ENCODE results near the gene FAM227A.

FAM227A gene

GRCh38 chr22:38578505-38578904 is 77.7 kb downstream of the FAM227A start:
- no peak overlapping the region for H3K18ac ChIP-seq (ENCODE audit: low read depth in 1 of 2, low read length in 2 of 2)
- WGBS: 90% methylated on average over 5 of the region's 5 CpGs
- no peak overlapping the region for H3K4me2 ChIP-seq (ENCODE audit: low read length, poor library complexity, severe bottlenecking)
- no peaks in the 10 kb centered on the region for H3K27me3 ChIP-seq (ENCODE audit: control insufficient read depth in 1 of 2, insufficient read depth in 1 of 2, low read length in 2 of 2)
- H3K9me3 ChIP-seq (ENCODE audit: control insufficient read depth, low read length): no peaks in the 10 kb centered on the region
- H2BK15ac ChIP-seq (ENCODE audit: low read depth, poor library complexity, severe bottlenecking): no peak overlapping the region
- H3K23ac ChIP-seq (ENCODE audit: low read length in 2 of 2): no peak overlapping the region
- no peak overlapping the region for H2AFZ ChIP-seq (ENCODE audit: low read depth, low read length)
- no peak overlapping the region for H2BK120ac ChIP-seq (ENCODE audit: low read depth, low read length)
- no peaks in the 10 kb centered on the region for H3K4me1 ChIP-seq (ENCODE audit: control insufficient read depth, insufficient read depth, low read depth, low read length)
- no peak overlapping the region for H4K91ac ChIP-seq (ENCODE audit: low read length)
- H3K4me3 ChIP-seq (ENCODE audit: insufficient read depth in 1 of 2, low read depth in 1 of 2, low read length in 2 of 2): no peak overlapping the region
- no peak overlapping the region for H4K8ac ChIP-seq (ENCODE audit: low read length)
- no peak overlapping the region for H2BK12ac ChIP-seq (ENCODE audit: low read length in 2 of 2)
- H2AK5ac ChIP-seq (ENCODE audit: low read length, severe bottlenecking): no peak overlapping the region
- H3K9ac ChIP-seq (ENCODE audit: low read length): no peak overlapping the region
- no peaks in the 10 kb centered on the region for H3K79me1 ChIP-seq (replicated peaks; ENCODE audit: low read length, poor library complexity, severe bottlenecking)
- no peak overlapping the region for H3K14ac ChIP-seq (ENCODE audit: low read length in 2 of 2)
- no peak overlapping the region for H3K4ac ChIP-seq (ENCODE audit: low read depth in 1 of 2, low read length in 2 of 2)
- no peak overlapping the region for H3K27ac ChIP-seq (ENCODE audit: low read length, poor library complexity, severe bottlenecking)
- DNase-seq: no peak
- no peaks in the 10 kb centered on the region for H3K36me3 ChIP-seq (ENCODE audit: control insufficient read depth in 1 of 2, insufficient read depth in 2 of 2, low read depth in 1 of 2, low read length in 2 of 2)
- no peak overlapping the region for H2BK5ac ChIP-seq (ENCODE audit: low read depth, low read length, poor library complexity, severe bottlenecking)

DNA sequence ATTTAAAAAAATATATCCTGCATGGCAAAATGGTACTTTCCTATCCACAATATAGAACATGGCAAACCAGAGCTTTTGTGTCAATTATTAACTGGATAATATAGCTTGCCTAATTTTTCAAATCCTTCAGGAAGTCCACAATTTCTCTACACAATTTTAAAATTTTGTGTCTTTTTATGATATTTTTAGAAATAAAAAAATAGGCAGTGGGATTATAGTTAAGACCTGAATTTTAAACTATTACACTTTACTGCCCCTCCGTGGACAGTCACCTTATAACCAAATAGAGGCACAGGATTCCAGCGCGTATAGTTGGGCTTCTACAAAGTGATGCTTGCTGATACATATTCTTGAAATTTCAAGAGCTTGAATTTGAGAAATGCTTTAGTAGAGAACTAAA is 84.1 kb downstream of the FAM227A start:
- no peak overlapping the region for H4K8ac ChIP-seq (ENCODE audit: low read length)
- H2BK15ac ChIP-seq (ENCODE audit: low read depth, poor library complexity, severe bottlenecking): no peak overlapping the region
- DNase-seq: peak; percentile 57
- H3K4me3 ChIP-seq (ENCODE audit: insufficient read depth in 1 of 2, low read depth in 1 of 2, low read length in 2 of 2): no peak overlapping the region
- no peaks in the 10 kb centered on the region for H3K27me3 ChIP-seq (ENCODE audit: control insufficient read depth in 1 of 2, insufficient read depth in 1 of 2, low read length in 2 of 2)
- no peaks in the 10 kb centered on the region for H3K79me1 ChIP-seq (replicated peaks; ENCODE audit: low read length, poor library complexity, severe bottlenecking)
- no peak overlapping the region for H3K23ac ChIP-seq (ENCODE audit: low read length in 2 of 2)
- H2AK5ac ChIP-seq (ENCODE audit: low read length, severe bottlenecking): no peak overlapping the region
- peaks cover 8% of the 10 kb centered on the region for H3K4me1 ChIP-seq (ENCODE audit: control insufficient read depth, insufficient read depth, low read depth, low read length)
- no peak overlapping the region for H4K91ac ChIP-seq (ENCODE audit: low read length)
- 9% methylated on average over 3 of the region's 3 CpGs for WGBS
- H3K18ac ChIP-seq (ENCODE audit: low read depth in 1 of 2, low read length in 2 of 2): no peak overlapping the region
- no peak overlapping the region for H2AFZ ChIP-seq (ENCODE audit: low read depth, low read length)
- no peaks in the 10 kb centered on the region for H3K9me3 ChIP-seq (ENCODE audit: control insufficient read depth, low read length)
- H2BK5ac ChIP-seq (ENCODE audit: low read depth, low read length, poor library complexity, severe bottlenecking): no peak overlapping the region
- H2BK12ac ChIP-seq (ENCODE audit: low read length in 2 of 2): no peak overlapping the region
- H2BK120ac ChIP-seq (ENCODE audit: low read depth, low read length): no peak overlapping the region
- H3K36me3 ChIP-seq (ENCODE audit: control insufficient read depth in 1 of 2, insufficient read depth in 2 of 2, low read depth in 1 of 2, low read length in 2 of 2): no peaks in the 10 kb centered on the region
- no peak overlapping the region for H3K4me2 ChIP-seq (ENCODE audit: low read length, poor library complexity, severe bottlenecking)
- H3K9ac ChIP-seq (ENCODE audit: low read length): no peak overlapping the region
- no peak overlapping the region for H3K27ac ChIP-seq (ENCODE audit: low read length, poor library complexity, severe bottlenecking)
- no peak overlapping the region for H3K14ac ChIP-seq (ENCODE audit: low read length in 2 of 2)
- no peak overlapping the region for H3K4ac ChIP-seq (ENCODE audit: low read depth in 1 of 2, low read length in 2 of 2)

DNA sequence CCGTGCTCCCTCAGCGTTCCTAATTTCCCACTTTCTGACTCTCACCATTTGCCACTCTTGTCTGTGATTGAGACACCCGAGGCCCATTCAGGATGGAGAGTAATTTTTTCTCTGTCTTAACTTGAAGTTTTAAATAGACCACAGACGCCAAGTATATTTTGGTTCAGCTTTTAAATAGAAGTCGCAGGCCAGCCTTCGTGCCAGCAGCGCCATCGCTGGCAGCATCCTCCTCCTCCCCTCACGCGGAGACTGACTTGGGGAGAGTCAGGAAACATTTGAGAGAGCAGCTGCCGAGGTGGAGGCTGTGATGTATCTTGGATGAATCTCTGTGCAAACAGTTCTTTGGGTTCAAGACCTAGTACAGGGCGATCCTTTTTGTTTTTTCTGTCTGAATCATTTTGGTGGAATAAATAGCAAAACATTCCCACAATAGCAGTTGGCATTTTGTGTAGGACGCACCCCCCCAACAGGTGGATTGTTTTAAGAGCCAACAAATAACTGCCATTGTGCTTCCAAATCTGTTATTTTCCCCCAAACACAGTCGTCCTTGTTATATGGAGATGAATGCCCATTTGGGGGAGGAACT is 85.3 kb downstream of the FAM227A start:
- Histone ChIP-seq H2BK5ac (ENCODE audit: low read depth, low read length, poor library complexity, severe bottlenecking) (no peak overlapping the region), H3K14ac (ENCODE audit: low read length in 2 of 2) (no peak overlapping the region), H3K23ac (ENCODE audit: low read length in 2 of 2) (no peak overlapping the region), H3K18ac (ENCODE audit: low read depth in 1 of 2, low read length in 2 of 2) (peak overlapping the region in 1 of 2 experiments; percentile 54), H3K79me1 (replicated peaks; ENCODE audit: low read length, poor library complexity, severe bottlenecking) (no peaks in the 10 kb centered on the region), H3K36me3 (ENCODE audit: control insufficient read depth in 1 of 2, insufficient read depth in 2 of 2, low read depth in 1 of 2, low read length in 2 of 2) (no peaks in the 10 kb centered on the region), H2BK120ac (ENCODE audit: low read depth, low read length) (no peak overlapping the region), H3K4me1 (ENCODE audit: control insufficient read depth, insufficient read depth, low read depth, low read length) (peaks cover 8% of the 10 kb centered on the region), H3K4ac (ENCODE audit: low read depth in 1 of 2, low read length in 2 of 2) (peak overlapping the region in 1 of 2 experiments; percentile 54), H3K9me3 (ENCODE audit: control insufficient read depth, low read length) (no peaks in the 10 kb centered on the region), H2AFZ (ENCODE audit: low read depth, low read length) (peak overlapping the region; percentile 72), H3K4me3 (ENCODE audit: insufficient read depth in 1 of 2, low read depth in 1 of 2, low read length in 2 of 2) (peak overlapping the region; percentile 68 to 87), H3K4me2 (ENCODE audit: low read length, poor library complexity, severe bottlenecking) (peak overlapping the region; percentile 90), H4K91ac (ENCODE audit: low read length) (no peak overlapping the region), H4K8ac (ENCODE audit: low read length) (no peak overlapping the region), H2AK5ac (ENCODE audit: low read length, severe bottlenecking) (no peak overlapping the region), H3K27me3 (ENCODE audit: control insufficient read depth in 1 of 2, insufficient read depth in 1 of 2, low read length in 2 of 2) (no peaks in the 10 kb centered on the region), H2BK15ac (ENCODE audit: low read depth, poor library complexity, severe bottlenecking) (no peak overlapping the region), H2BK12ac (ENCODE audit: low read length in 2 of 2) (no peak overlapping the region), H3K9ac (ENCODE audit: low read length) (peak overlapping the region; percentile 85), H3K27ac (ENCODE audit: low read length, poor library complexity, severe bottlenecking) (no peak overlapping the region)
- peak; percentile 48 for DNase-seq
- WGBS: under 1% methylated on average over 11 of the region's 14 CpGs

- Histone ChIP-seq H3K9ac (ENCODE audit: low read length) (peak within 1 kb of the TSS; percentile 85), H3K9me3 (ENCODE audit: control insufficient read depth, low read length) (no peaks in the 10 kb centered on the region), H3K23ac (ENCODE audit: low read length in 2 of 2) (no peak within 1 kb of the TSS), H3K27me3 (ENCODE audit: control insufficient read depth in 1 of 2, insufficient read depth in 1 of 2, low read length in 2 of 2) (no peaks in the 10 kb centered on the region), H2AFZ (ENCODE audit: low read depth, low read length) (peak within 1 kb of the TSS; percentile 72), H3K4ac (ENCODE audit: low read depth in 1 of 2, low read length in 2 of 2) (peak within 1 kb of the TSS in 1 of 2 experiments; percentile 54), H3K14ac (ENCODE audit: low read length in 2 of 2) (peak within 1 kb of the TSS in 1 of 2 experiments; percentile 26), H2BK120ac (ENCODE audit: low read depth, low read length) (no peak within 1 kb of the TSS), H4K8ac (ENCODE audit: low read length) (peak within 1 kb of the TSS; percentile 69), H3K79me1 (replicated peaks; ENCODE audit: low read length, poor library complexity, severe bottlenecking) (no peaks in the 10 kb centered on the region), H2BK5ac (ENCODE audit: low read depth, low read length, poor library complexity, severe bottlenecking) (no peak within 1 kb of the TSS), H3K4me3 (ENCODE audit: insufficient read depth in 1 of 2, low read depth in 1 of 2, low read length in 2 of 2) (peak within 1 kb of the TSS; percentile 68 to 87), H3K27ac (ENCODE audit: low read length, poor library complexity, severe bottlenecking) (no peak within 1 kb of the TSS), H4K91ac (ENCODE audit: low read length) (peak within 1 kb of the TSS; percentile 57), H3K4me2 (ENCODE audit: low read length, poor library complexity, severe bottlenecking) (peak within 1 kb of the TSS; percentile 90), H2BK15ac (ENCODE audit: low read depth, poor library complexity, severe bottlenecking) (no peak within 1 kb of the TSS), H2BK12ac (ENCODE audit: low read length in 2 of 2) (no peak within 1 kb of the TSS), H3K4me1 (ENCODE audit: control insufficient read depth, insufficient read depth, low read depth, low read length) (peaks cover 8% of the 10 kb centered on the region), H2AK5ac (ENCODE audit: low read length, severe bottlenecking) (no peak within 1 kb of the TSS), H3K36me3 (ENCODE audit: control insufficient read depth in 1 of 2, insufficient read depth in 2 of 2, low read depth in 1 of 2, low read length in 2 of 2) (no peaks in the 10 kb centered on the region), H3K18ac (ENCODE audit: low read depth in 1 of 2, low read length in 2 of 2) (peak within 1 kb of the TSS; percentile 54 to 77)
- WGBS: under 1% methylated on average over 58 of the region's 64 CpGs
- DNase-seq: peak; percentile 83
Observed at GRCh38 chr22:38569972-38570778, 86.0 kb downstream of the FAM227A start, which contains the start of gene DMC1. Gene DMC1 (minus strand): TSS chr22:38570183. CDS start chr22:38568256, 1,927 bp downstream.
